Measurements from ENCODE around the gene CISH. TPM values are rescaled to one million over a fixed set of nuclear protein-coding genes. Genes with fewer than 3 reads are reported as not detected.

CISH gene
- total and polyA plus RNA-seq, 2 experiments from 2014 or later = 8.2 to 11.7 TPM

DNA sequence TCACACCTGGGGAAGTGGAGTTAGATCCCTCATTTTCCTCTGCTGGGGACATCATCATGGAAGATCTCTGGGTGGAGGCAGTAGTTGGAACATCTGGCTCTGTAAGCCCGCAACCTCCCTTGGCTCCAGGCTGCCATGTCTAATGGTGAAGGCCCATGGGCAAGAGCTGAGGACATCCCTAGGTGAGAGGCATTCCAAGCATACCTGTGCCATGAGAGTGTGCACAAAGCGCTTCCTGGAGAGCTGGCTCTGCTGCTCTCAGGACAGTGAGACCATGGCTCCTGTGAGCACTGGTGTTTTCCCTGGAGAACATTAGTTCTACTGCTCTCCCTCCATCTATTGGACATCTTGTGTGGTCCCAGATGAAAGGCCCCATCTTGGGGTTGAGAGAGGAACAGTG lies 13.1 kb upstream of the CISH start:
- no peak overlapping the region for H3K27ac ChIP-seq

GRCh38 chr3:50623840-50624474 lies 12.4 kb upstream of the CISH start:
- TF ChIP-seq CTCF (IDR thresholded peaks at IDR 0.05; ENCODE audit: low read depth, low read length) = no peak
- no peaks in the 10 kb centered on the region for H3K9me3 ChIP-seq (ENCODE audit: low read depth)

More for the DNA sequence above, 13.1 kb upstream of the CISH start:
- no peak for TF ChIP-seq CTCF (IDR thresholded peaks at IDR 0.05; ENCODE audit: low read depth, low read length)
- H3K27me3 ChIP-seq = no peaks in the 10 kb centered on the region
- H3K36me3 ChIP-seq = no peaks in the 10 kb centered on the region
- H3K4me1 ChIP-seq (ENCODE audit: low read depth) = peaks cover 14% of the 10 kb centered on the region
- no peaks in the 10 kb centered on the region for H3K9me3 ChIP-seq (ENCODE audit: low read depth)
- H3K4me3 ChIP-seq = no peak overlapping the region
- no peak for DNase-seq (ENCODE audit: low read depth in 1 of 2, low spot score in 1 of 2)

DNA sequence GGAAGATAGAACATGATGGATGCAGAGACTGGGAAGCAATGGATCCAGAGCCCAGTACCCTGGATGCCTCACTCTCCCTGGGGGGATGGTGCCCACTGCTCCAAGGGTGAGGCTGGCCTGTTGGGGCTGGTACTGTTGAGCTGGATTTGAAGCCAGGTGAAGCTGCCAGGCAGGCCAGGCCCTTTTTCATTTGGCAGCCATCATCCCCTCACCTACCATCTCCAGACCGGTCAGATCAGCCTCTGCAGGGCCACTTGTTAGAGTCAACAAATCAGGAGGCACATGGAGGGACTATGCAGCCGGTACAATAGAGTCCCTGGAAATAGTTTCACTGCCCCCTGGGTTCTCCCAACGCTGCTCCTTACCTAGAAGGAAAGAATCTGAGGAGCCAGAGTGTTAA lies 11.3 kb upstream of the CISH start:
- TF ChIP-seq CTCF (IDR thresholded peaks at IDR 0.05; ENCODE audit: low read depth, low read length) = no peak
- no peak overlapping the region for H3K4me3 ChIP-seq
- H3K27ac ChIP-seq = no peak overlapping the region
- no peaks in the 10 kb centered on the region for H3K27me3 ChIP-seq
- no peak for DNase-seq (ENCODE audit: low read depth in 1 of 2, low spot score in 1 of 2)
- peaks cover 17% of the 10 kb centered on the region for H3K4me1 ChIP-seq (ENCODE audit: low read depth)
- H3K36me3 ChIP-seq = no peaks in the 10 kb centered on the region
- H3K9me3 ChIP-seq (ENCODE audit: low read depth) = no peaks in the 10 kb centered on the region

More at GRCh38 chr3:50623840-50624474, 12.4 kb upstream of the CISH start:
- Histone ChIP-seq H3K4me1 (ENCODE audit: low read depth) (peaks cover 17% of the 10 kb centered on the region), H3K27ac (no peak overlapping the region), H3K27me3 (no peaks in the 10 kb centered on the region), H3K4me3 (no peak overlapping the region), H3K36me3 (no peaks in the 10 kb centered on the region)
- DNase-seq (ENCODE audit: low read depth in 1 of 2, low spot score in 1 of 2) = no peak

GRCh38 chr3:50620820-50621219 lies 9.2 kb upstream of the CISH start:
- Histone ChIP-seq H3K4me3 (no peak overlapping the region), H3K9me3 (ENCODE audit: low read depth) (no peaks in the 10 kb centered on the region), H3K27me3 (no peaks in the 10 kb centered on the region), H3K36me3 (no peaks in the 10 kb centered on the region), H3K4me1 (ENCODE audit: low read depth) (peaks cover 15% of the 10 kb centered on the region), H3K27ac (no peak overlapping the region)
- TF ChIP-seq CTCF (IDR thresholded peaks at IDR 0.05; ENCODE audit: low read depth, low read length) = no peak
- DNase-seq (ENCODE audit: low read depth in 1 of 2, low spot score in 1 of 2) = no peak

DNA sequence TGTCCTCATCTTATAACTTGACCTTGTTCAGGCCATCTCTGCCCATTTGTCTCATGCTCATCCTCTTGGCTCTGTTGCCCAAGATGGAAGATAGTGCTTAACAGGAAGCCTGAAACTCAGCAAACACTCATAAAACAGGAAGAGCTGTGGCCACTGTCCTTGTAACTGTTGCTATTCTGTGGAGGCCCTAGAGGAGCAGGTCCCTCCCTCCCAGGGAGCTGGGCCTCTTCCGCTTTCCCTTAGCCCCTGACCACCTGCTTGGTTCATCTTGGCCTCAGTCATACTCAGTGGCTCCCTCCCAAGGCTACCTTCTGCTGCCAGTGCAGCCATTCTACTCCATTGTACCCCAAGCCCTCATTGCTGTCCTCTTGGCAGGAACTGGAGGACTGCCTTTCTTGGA lies 8.8 kb upstream of the CISH start:
- H3K4me3 ChIP-seq = no peak overlapping the region
- H3K27ac ChIP-seq = no peak overlapping the region
- H3K4me1 ChIP-seq (ENCODE audit: low read depth) = peaks cover 11% of the 10 kb centered on the region
- H3K36me3 ChIP-seq = no peaks in the 10 kb centered on the region
- no peak for TF ChIP-seq CTCF (IDR thresholded peaks at IDR 0.05; ENCODE audit: low read depth, low read length)
- DNase-seq (ENCODE audit: low read depth in 1 of 2, low spot score in 1 of 2) = no peak
- no peaks in the 10 kb centered on the region for H3K27me3 ChIP-seq
- no peaks in the 10 kb centered on the region for H3K9me3 ChIP-seq (ENCODE audit: low read depth)

All from cardiac muscle cell (in vitro differentiated cells and primary cell).